ENCODE measurements around the gene TP53TG3D. TPM values are rescaled to one million over a fixed set of nuclear protein-coding genes. Genes with fewer than 3 reads are reported as not detected.
"Not testable (repeated sequence)": the region's sequence is repeated elsewhere in the genome, so short reads cannot be mapped to it uniquely, and the experiment has no call there.

TP53TG3D gene, protein sequence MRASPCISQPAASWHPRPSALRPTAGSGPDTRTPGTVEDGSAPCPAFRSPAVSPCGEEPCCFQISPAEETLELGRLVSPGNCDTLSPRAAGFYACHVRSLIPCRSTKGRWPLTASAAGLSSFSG
- total RNA-seq (ENCODE audit: low replicate concordance): not detected in 2 replicates

- H3K4me3 Mint-ChIP-seq; H4K20me1 ChIP-seq (ENCODE audit: low read depth); H3K9me3 Mint-ChIP-seq; H3K36me3 ChIP-seq; H2AFZ ChIP-seq (replicated peaks); H3K36me3 Mint-ChIP-seq; H3K9ac ChIP-seq; H3K27me3 Mint-ChIP-seq (ENCODE audit: insufficient read depth, low read depth); H3F3A ChIP-seq (ENCODE audit: low read depth); H3K27me3 ChIP-seq; H3K4me1 Mint-ChIP-seq; H3K4me3 ChIP-seq; H3K4me2 ChIP-seq; H3K9me3 ChIP-seq (ENCODE audit: low read depth); H3K27ac ChIP-seq; H3K4me1 ChIP-seq; H3K27ac Mint-ChIP-seq; H3K79me2 ChIP-seq (ENCODE audit: low read depth); DNase-seq (ENCODE audit: low spot score): not testable (repeated sequence)
These were observed at the start of gene TP53TG3D for GRCh38 chr16:32252986-32253385. Gene TP53TG3D (plus strand): TSS chr16:32253286. CDS start chr16:32253354, 68 bp downstream.

GRCh38 chr16:32253507-32253906, 421 bp downstream of the TP53TG3D start:
- H3K9ac ChIP-seq; H3K36me3 ChIP-seq; H2AFZ ChIP-seq (replicated peaks); H3F3A ChIP-seq (ENCODE audit: low read depth); H3K27me3 ChIP-seq; H3K9me3 ChIP-seq (ENCODE audit: low read depth); H3K4me1 Mint-ChIP-seq; H3K9me3 Mint-ChIP-seq; H3K4me3 Mint-ChIP-seq; H3K79me2 ChIP-seq (ENCODE audit: low read depth); H4K20me1 ChIP-seq (ENCODE audit: low read depth); DNase-seq (ENCODE audit: low spot score); H3K27me3 Mint-ChIP-seq (ENCODE audit: insufficient read depth, low read depth); H3K27ac Mint-ChIP-seq; H3K4me2 ChIP-seq; H3K27ac ChIP-seq; H3K4me3 ChIP-seq; H3K36me3 Mint-ChIP-seq; H3K4me1 ChIP-seq: not testable (repeated sequence)

DNA sequence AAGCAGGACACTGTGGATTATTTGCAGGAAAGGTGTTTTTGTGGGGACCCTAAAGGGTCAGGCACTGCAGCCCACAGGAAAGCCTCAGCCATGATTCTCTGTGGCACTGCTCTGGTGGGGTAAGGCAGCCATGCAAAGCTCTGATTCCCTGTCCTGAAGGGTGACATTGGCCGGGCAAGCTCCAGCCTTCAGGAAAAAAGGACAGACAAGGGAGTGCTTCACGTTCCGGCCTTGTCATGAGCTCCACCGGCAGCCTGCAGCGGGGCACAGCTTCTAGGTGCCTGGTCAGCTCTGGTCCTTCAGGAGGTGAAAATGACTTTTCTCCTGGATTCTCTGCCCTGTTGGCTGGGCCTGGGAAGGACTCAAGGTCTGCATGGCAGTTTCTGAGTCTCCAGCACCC, 8.4 kb downstream of the TP53TG3D start:
- not testable (repeated sequence) for H3K27ac Mint-ChIP-seq, H3K9me3 Mint-ChIP-seq

DNA sequence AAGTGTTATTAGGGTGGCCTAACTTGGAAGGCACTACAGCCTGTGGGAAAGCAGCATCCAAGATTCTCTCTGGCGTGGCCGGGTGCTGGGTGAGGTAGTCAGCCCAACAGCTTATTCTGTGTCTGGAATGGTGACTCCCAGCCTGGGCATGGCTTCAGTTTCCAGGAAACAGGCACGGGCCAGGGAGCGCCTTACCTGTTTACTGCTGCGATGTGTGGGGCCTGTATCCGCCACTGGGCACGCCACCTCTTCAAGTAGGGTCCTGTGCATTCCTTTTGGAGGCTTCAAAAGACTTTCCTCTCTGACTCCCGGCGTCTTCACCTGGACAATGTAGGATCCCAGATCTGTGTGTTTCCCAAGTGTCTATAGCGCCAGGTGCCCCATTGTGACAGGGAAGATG, 10.5 kb downstream of the TP53TG3D start:
- not testable (repeated sequence) for H3K9ac ChIP-seq; H3K27me3 ChIP-seq; H3K27ac ChIP-seq; H2AFZ ChIP-seq (replicated peaks); H3K9me3 Mint-ChIP-seq; H3K4me3 Mint-ChIP-seq; H3K36me3 Mint-ChIP-seq; H3K36me3 ChIP-seq; H3K79me2 ChIP-seq (ENCODE audit: low read depth); H3K27me3 Mint-ChIP-seq (ENCODE audit: insufficient read depth, low read depth); H3K4me1 Mint-ChIP-seq; H3K9me3 ChIP-seq (ENCODE audit: low read depth); H3F3A ChIP-seq (ENCODE audit: low read depth); H3K4me3 ChIP-seq; DNase-seq (ENCODE audit: low spot score); H4K20me1 ChIP-seq (ENCODE audit: low read depth); H3K27ac Mint-ChIP-seq; H3K4me1 ChIP-seq; H3K4me2 ChIP-seq

More for the DNA sequence above, 8.4 kb downstream of the TP53TG3D start:
- H3K27ac ChIP-seq; H3F3A ChIP-seq (ENCODE audit: low read depth); H3K79me2 ChIP-seq (ENCODE audit: low read depth); DNase-seq (ENCODE audit: low spot score); H3K9ac ChIP-seq; H3K4me1 ChIP-seq; H3K36me3 ChIP-seq; H2AFZ ChIP-seq (replicated peaks); H4K20me1 ChIP-seq (ENCODE audit: low read depth); H3K4me3 ChIP-seq; H3K36me3 Mint-ChIP-seq; H3K4me1 Mint-ChIP-seq; H3K4me3 Mint-ChIP-seq; H3K27me3 Mint-ChIP-seq (ENCODE audit: insufficient read depth, low read depth); H3K27me3 ChIP-seq; H3K4me2 ChIP-seq; H3K9me3 ChIP-seq (ENCODE audit: low read depth): not testable (repeated sequence)

DNA sequence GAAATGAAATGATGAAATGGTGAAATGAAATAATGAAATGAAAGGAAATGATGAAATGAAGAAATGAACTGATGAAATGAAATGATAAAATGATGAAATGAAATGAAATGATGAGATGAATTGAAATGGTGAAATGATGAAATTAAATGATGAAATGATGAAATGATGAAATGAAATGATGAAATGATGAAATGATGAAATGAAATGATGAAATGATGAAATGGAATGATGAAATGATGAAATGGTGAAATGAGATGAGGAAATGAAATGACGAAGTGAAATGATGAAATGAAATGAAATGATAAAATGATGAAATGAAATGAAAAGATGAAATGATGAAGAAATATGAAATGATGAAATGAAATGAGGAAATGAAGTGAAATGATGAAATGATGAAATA, 28.8 kb downstream of the TP53TG3D start:
- H3K9ac ChIP-seq; H3K9me3 Mint-ChIP-seq; H3K27ac Mint-ChIP-seq; H3K4me1 ChIP-seq; H3K4me3 Mint-ChIP-seq; H3K4me2 ChIP-seq; H3K9me3 ChIP-seq (ENCODE audit: low read depth); H3K27me3 Mint-ChIP-seq (ENCODE audit: insufficient read depth, low read depth); H3F3A ChIP-seq (ENCODE audit: low read depth); H3K4me1 Mint-ChIP-seq; H3K27ac ChIP-seq; H3K36me3 Mint-ChIP-seq; H3K79me2 ChIP-seq (ENCODE audit: low read depth); H2AFZ ChIP-seq (replicated peaks); H3K36me3 ChIP-seq; H4K20me1 ChIP-seq (ENCODE audit: low read depth); H3K4me3 ChIP-seq; DNase-seq (ENCODE audit: low spot score); H3K27me3 ChIP-seq: not testable (repeated sequence)

GRCh38 chr16:32283024-32283423, 29.9 kb downstream of the TP53TG3D start:
- H3K36me3 Mint-ChIP-seq; DNase-seq (ENCODE audit: low spot score); H3K27ac Mint-ChIP-seq; H3K4me2 ChIP-seq; H3K36me3 ChIP-seq; H2AFZ ChIP-seq (replicated peaks); H4K20me1 ChIP-seq (ENCODE audit: low read depth); H3K27ac ChIP-seq; H3K9me3 Mint-ChIP-seq; H3F3A ChIP-seq (ENCODE audit: low read depth); H3K79me2 ChIP-seq (ENCODE audit: low read depth); H3K9me3 ChIP-seq (ENCODE audit: low read depth); H3K4me3 ChIP-seq; H3K27me3 Mint-ChIP-seq (ENCODE audit: insufficient read depth, low read depth); H3K4me1 Mint-ChIP-seq; H3K4me1 ChIP-seq; H3K9ac ChIP-seq; H3K27me3 ChIP-seq; H3K4me3 Mint-ChIP-seq: not testable (repeated sequence)

DNA sequence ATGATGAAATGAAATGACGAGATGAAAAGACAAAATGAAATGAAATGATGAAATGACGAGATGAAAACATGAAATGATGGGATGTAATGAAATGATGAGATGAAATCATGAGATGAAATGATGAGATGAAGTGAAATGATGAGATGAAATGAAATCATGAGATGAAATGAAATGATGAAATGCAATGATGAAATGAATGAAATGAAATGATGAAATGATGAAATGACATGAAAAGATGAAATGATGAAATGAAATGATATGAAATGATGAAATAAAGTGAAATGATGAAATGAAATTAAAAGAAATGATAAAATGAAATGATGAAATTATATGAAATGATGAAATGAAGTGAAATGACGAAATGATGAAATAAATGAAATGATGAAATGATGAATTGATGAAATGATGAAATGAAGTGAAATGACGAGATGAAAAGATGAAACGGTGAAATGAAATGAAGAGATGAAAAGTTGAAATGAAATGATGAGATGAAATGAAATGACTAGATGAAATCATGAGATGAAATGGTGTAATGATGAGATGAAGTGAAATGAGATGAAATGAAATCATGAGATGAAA, 30.9 kb downstream of the TP53TG3D start:
- H3K4me1 ChIP-seq; H3K9ac ChIP-seq; H3K36me3 Mint-ChIP-seq; H3K27ac ChIP-seq; H3K4me3 ChIP-seq; H3K79me2 ChIP-seq (ENCODE audit: low read depth); H3K4me2 ChIP-seq; H3K9me3 ChIP-seq (ENCODE audit: low read depth); H2AFZ ChIP-seq (replicated peaks); H3K4me3 Mint-ChIP-seq; H3K4me1 Mint-ChIP-seq; H3K27me3 Mint-ChIP-seq (ENCODE audit: insufficient read depth, low read depth); H3K9me3 Mint-ChIP-seq; H3K36me3 ChIP-seq; H3F3A ChIP-seq (ENCODE audit: low read depth); H4K20me1 ChIP-seq (ENCODE audit: low read depth); H3K27me3 ChIP-seq; DNase-seq (ENCODE audit: low spot score); H3K27ac Mint-ChIP-seq: not testable (repeated sequence)

- not testable (repeated sequence) for H3K79me2 ChIP-seq (ENCODE audit: low read depth); H3F3A ChIP-seq (ENCODE audit: low read depth); H3K36me3 ChIP-seq; H3K4me3 Mint-ChIP-seq; H4K20me1 ChIP-seq (ENCODE audit: low read depth); H3K9me3 Mint-ChIP-seq; H3K36me3 Mint-ChIP-seq; H3K4me3 ChIP-seq; H3K27me3 ChIP-seq; H3K9me3 ChIP-seq (ENCODE audit: low read depth); H3K4me1 ChIP-seq; H3K4me2 ChIP-seq; H3K4me1 Mint-ChIP-seq; H3K9ac ChIP-seq; H3K27me3 Mint-ChIP-seq (ENCODE audit: insufficient read depth, low read depth); H2AFZ ChIP-seq (replicated peaks); DNase-seq (ENCODE audit: low spot score); H3K27ac ChIP-seq; H3K27ac Mint-ChIP-seq
These were observed 32.0 kb downstream of the TP53TG3D start for GRCh38 chr16:32284800-32285796.
